K562 (cell line): Measurements from ENCODE around the gene ICA1. TPM values are rescaled to one million over a fixed set of nuclear protein-coding genes. Genes with fewer than 3 reads are reported as not detected.

ENCODE experiments used
- ATAC-seq: fragments of 200-7000 bp; cut with Tn5 transposase; 3 replicates; pipeline ENCODE4 v1.9.1; 2020; ENCODE audit warnings: moderate library complexity
- BruUV-seq: library from RNA; stranded (reverse); fragments of 400-500 nt; replicated peaks from 2 replicates; lab custom pipeline; 2021; lab: Mats Ljungman, UMichigan
- CTCF ChIA-PET: fragments of 300-600 bp; formaldehyde crosslinking; extraction: SDS; loops from one replicate; lab custom pipeline; 2021; ENCODE audit warnings: low intra/inter-chr PET ratio; lab: Yijun Ruan, JAX
- POLR2A ChIA-PET: fragments of 300-600, 350-650 bp; sonication (Branson Sonifier 250); formaldehyde crosslinking; extraction: SDS; loops from one replicate; lab custom pipeline; 2021; ENCODE audit warnings: antibody characterized with exemption, inconsistent platforms; lab: Yijun Ruan, JAX
- DNase-seq, 4 experiments: peaks; one replicate each; pipeline versions ENCODE4 v3.0.0 to v3.0.0-alpha.2; 2011 to 2018; ENCODE audit warnings: low spot score in 3 of 4, mixed read lengths in 3 of 4; ENCODE audit errors: extremely low read depth in 1 of 4
- FAIRE-seq: peaks from 2 replicates; lab custom pipeline; 2011; peaks lifted over from hg19 to GRCh38; lab: Jason Lieb, UNC
- H2AFZ ChIP-seq: 2 replicates; pipeline ENCODE4 v1.6.0; 2011; ENCODE audit warnings: low read depth, low read length, control low read depth, inconsistent platforms
- H3K27ac ChIP-seq: fragments of 200-600 bp; 3 replicates; pipeline ENCODE4 v1.8.0; 2011; ENCODE audit warnings: low read depth, mild to moderate bottlenecking, control low read depth, inconsistent platforms, low read length, moderate library complexity, mixed read lengths; ENCODE audit errors: extremely low read depth
- H3K27me3 ChIP-seq, 2 experiments: fragments of 300-600 bp in 1 of 2; 2 replicates in 1 of 2; 3 replicates in 1 of 2; pipeline versions ENCODE4 v1.6.0 to v1.8.0; 2011; ENCODE audit warnings: inconsistent platforms in 2 of 2, low read length in 2 of 2, mild to moderate bottlenecking in 1 of 2, mixed read lengths in 1 of 2, moderate library complexity in 1 of 2; ENCODE audit not compliant: control insufficient read depth in 2 of 2, insufficient read depth in 2 of 2
- H3K36me3 ChIP-seq: fragments of 300-600 bp; 3 replicates; pipeline ENCODE4 v1.8.0; 2011; ENCODE audit warnings: mild to moderate bottlenecking, low read length, inconsistent platforms; ENCODE audit not compliant: control insufficient read depth, insufficient read depth
- H3K4me1 ChIP-seq, 2 experiments: fragments of 200-600 bp in 1 of 2; replicated peaks in 1 of 2; 2 replicates in 1 of 2; 3 replicates in 1 of 2; pipeline versions ENCODE4 v1.5.1 to v1.8.0; 2011; ENCODE audit warnings: inconsistent platforms in 2 of 2, low read length in 2 of 2, mild to moderate bottlenecking in 1 of 2, mixed read lengths in 1 of 2, moderate library complexity in 1 of 2; ENCODE audit not compliant: control insufficient read depth in 2 of 2, insufficient read depth in 2 of 2
- H3K4me2 ChIP-seq: 2 replicates; pipeline ENCODE4 v1.6.1; 2011; ENCODE audit warnings: low read length, control low read depth, inconsistent platforms, mixed read lengths; ENCODE audit not compliant: insufficient read depth
- H3K4me3 ChIP-seq: fragments of 200-600 bp; sonication (generic), shearing (Covaris generic); 2 replicates; pipeline ENCODE4 v1.5.1; 2016; ENCODE audit warnings: control low read depth, inconsistent platforms
- H3K79me2 ChIP-seq: fragments of 200-600 bp; 3 replicates; pipeline ENCODE4 v1.8.0; 2011; ENCODE audit warnings: low read length, inconsistent platforms; ENCODE audit not compliant: control insufficient read depth, insufficient read depth
- H3K9ac ChIP-seq, 2 experiments: 2 replicates each; pipeline versions ENCODE4 v1.6.0 to v1.6.1; 2011; ENCODE audit warnings: low read depth in 2 of 2, low read length in 2 of 2, control low read depth in 1 of 2, inconsistent platforms in 1 of 2, mild to moderate bottlenecking in 1 of 2, mixed read lengths in 1 of 2; ENCODE audit not compliant: insufficient read depth in 1 of 2
- H3K9me1 ChIP-seq: one replicate; pipeline ENCODE4 v1.6.0; 2011; ENCODE audit warnings: inconsistent platforms, mild to moderate bottlenecking, low read length, moderate library complexity; ENCODE audit not compliant: control insufficient read depth, insufficient read depth
- H3K9me3 ChIP-seq: replicated peaks from 2 replicates; pipeline ENCODE4 v1.5.1; 2011; ENCODE audit warnings: low read depth, low read length, inconsistent platforms; ENCODE audit not compliant: control insufficient read depth, insufficient read depth
- H4K20me1 ChIP-seq: replicated peaks from 2 replicates; pipeline ENCODE4 v1.6.1; 2011; ENCODE audit warnings: low read length, inconsistent platforms, mixed read lengths; ENCODE audit not compliant: control insufficient read depth, insufficient read depth
- DNMT1 ChIP-seq: fragments of 450-650 bp; IDR thresholded peaks from 2 replicates; pipeline ENCODE4 v1.6.1; 2016; ENCODE audit warnings: antibody characterized with exemption, mild to moderate bottlenecking
- REST ChIP-seq, 2 experiments: fragments of 450-650 bp; formaldehyde crosslinking in 1 of 2; IDR thresholded peaks; 2 replicates each; pipeline versions ENCODE4 v1.4.0 to v1.6.1; 2014 to 2020; ENCODE audit warnings: mild to moderate bottlenecking in 2 of 2, borderline replicate concordance in 1 of 2, low read depth in 1 of 2
- WGBS: fragments of 100-300 bp; shearing (Covaris generic); methylation state at CpG from one replicate; pipeline ENCODE4 v1.1.6; 2016; ENCODE audit warnings: low coverage, mixed read lengths; ENCODE audit not compliant: insufficient coverage; ENCODE audit errors: missing lambda C conversion rate; 5-methylcytosine and 5-hydroxymethylcytosine counted together
- in situ Hi-C: fragments of 300-500 bp; cut with MboI; formaldehyde crosslinking; loops from 4 replicates; pipeline ENCODE4 v1.15.0; 2018; ENCODE audit warnings: inconsistent platforms, mixed read lengths
- intact Hi-C: fragments of 100-400 bp; cut with micrococcal nuclease; formaldehyde crosslinking; loops from 2 replicates; pipeline ENCODE4 v1.14.2; 2022
- polyA plus RNA-seq, 8 experiments: library from polyadenylated mRNA; depleted of rRNA in 4 of 8; stranded (reverse) in 5 of 8; unstranded in 3 of 8; fragments of >200 nt; fragmentation: Nextera tagmentation in 2 of 8; fragmentation: Illumina TruSeq in 1 of 8; extraction: Ambion mirVana in 2 of 8; extraction: Trizol in 1 of 8; gene quantifications; 2 replicates each; pipeline versions ENCODE4 v1.2.1 to v1.2.3, GENCODE V29; 2011 to 2014; ENCODE audit warnings: inconsistent platforms in 1 of 8, missing spikeins in 1 of 8
- total RNA-seq, 7 experiments: library from RNA; depleted of rRNA in 6 of 7; stranded (reverse); fragments of >200 nt in 6 of 7; fragmentation: Illumina TruSeq in 2 of 7; extraction: Trizol in 2 of 7; gene quantifications; 2 replicates each; pipeline versions ENCODE4 v1.2.1 to v1.2.3, GENCODE V29; 2011 to 2021; ENCODE audit warnings: low replicate concordance in 1 of 7

Gene ICA1
- total and polyA plus RNA-seq, 9 of the 15 experiments (the other 6 are each of a cell fraction or from before 2014, with no cell fraction given), result 7.1 to 22.3 (median 16.4) TPM

DNA sequence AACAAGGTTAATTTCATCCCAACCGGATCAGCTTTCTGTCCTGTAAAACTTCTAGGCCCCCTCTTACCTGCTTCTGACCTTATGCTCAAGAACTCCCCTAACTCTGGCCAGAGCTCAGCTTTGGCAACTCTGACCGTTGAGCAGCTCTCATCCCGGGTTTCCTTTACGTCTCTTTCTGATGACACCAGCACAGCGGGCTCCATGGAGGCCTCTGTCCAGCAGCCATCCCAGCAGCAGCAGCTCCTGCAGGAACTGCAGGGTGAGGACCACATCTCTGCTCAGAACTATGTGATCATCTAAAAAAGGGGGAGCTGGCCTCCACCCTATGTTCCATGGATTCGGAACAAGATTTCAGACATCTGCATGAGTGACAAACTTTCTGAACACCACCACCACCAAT lies 175.7 kb downstream of the ICA1 start:
- Histone ChIP-seq H3K27ac (no peak overlapping the region), H3K4me3 (no peak overlapping the region), H3K4me1 (no peaks in the 10 kb centered on the region), H3K9ac (no peak overlapping the region), H3K4me2 (no peak overlapping the region), H3K27me3 (no peaks in the 10 kb centered on the region), H3K79me2 (no peaks in the 10 kb centered on the region), H2AFZ (no peak overlapping the region), H3K9me3 (no peaks in the 10 kb centered on the region), H3K9me1 (no peaks in the 10 kb centered on the region), H4K20me1 (no peaks in the 10 kb centered on the region; the same call in 1 of the 2 replicates), H3K36me3 (0 out of 3 replicates have a peak, but pooled peaks cover 6% of the 10 kb centered on the region)
- no peak for DNase-seq
- WGBS, result 67% methylated on average over 6 of the region's 6 CpGs
- ATAC-seq, result no peak
- intact Hi-C loops, result no loop called here
- BruUV-seq, result no TSS peak
- no peak for FAIRE-seq
- TF ChIP-seq REST (IDR thresholded peaks at IDR 0.05; ENCODE audit: borderline replicate concordance) (0 out of 2 replicates have a peak, but pooled peaks have one; percentile 8), REST (CRISPR knock-in tag; IDR thresholded peaks at IDR 0.05; ENCODE audit: low read depth) (no peak), DNMT1 (no peak)
- in situ Hi-C loops, result no loop called here
- POLR2A ChIA-PET, result interaction anchor here (1.5 kb wide), 1 partner anchor 15 kb away, joined by 4 read pairs; no protein-coding TSS in a partner anchor
- CTCF ChIA-PET, result no interaction called here
